Right renal pelvis (tissue), 4 donors: Measurements from ENCODE around the gene CUBN. TPM values are rescaled to one million over a fixed set of nuclear protein-coding genes. Genes with fewer than 3 reads are reported as not detected.

Experiments
- DNase-seq, 4 donors: peaks; one replicate each; pipeline ENCODE4 v3.0.0-alpha.2; 2013; ENCODE audit warnings: low read depth in 4 of 4, low spot score in 3 of 4, missing footprints in 1 of 4
- polyA plus RNA-seq, 4 donors: library from polyadenylated mRNA; unstranded; fragments of 120-200 nt; gene quantifications; one replicate each; pipeline ENCODE4 v1.2.1, GENCODE V29; 2013; ENCODE audit not compliant: insufficient read length in 4 of 4

Gene CUBN
- polyA plus RNA-seq, 4 donors = 165 to 260 (median 180) TPM

- no peak for DNase-seq
Measured at GRCh38 chr10:16934461-16934860, 195.2 kb downstream of the CUBN start.

DNA sequence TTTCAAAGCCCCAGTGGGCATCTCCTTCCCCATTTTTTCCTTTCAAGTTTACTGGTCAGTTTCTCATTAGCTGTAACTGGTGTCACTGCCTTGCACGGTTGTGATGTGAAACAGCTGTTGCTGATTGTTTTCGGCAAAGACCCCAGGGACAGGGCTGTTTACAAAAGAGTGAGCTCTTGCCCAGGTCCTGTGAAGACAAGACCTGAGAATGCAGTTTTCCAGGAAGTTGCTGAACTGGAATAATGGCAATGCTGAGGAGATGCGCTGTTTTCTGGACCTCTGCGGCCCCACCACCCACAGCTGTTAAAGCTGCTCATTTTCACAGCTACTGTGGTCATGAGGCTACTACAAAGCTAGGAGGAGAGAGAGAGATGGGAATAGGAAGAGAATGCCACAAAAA lies 195.8 kb downstream of the CUBN start:
- DNase-seq = no peak

DNA sequence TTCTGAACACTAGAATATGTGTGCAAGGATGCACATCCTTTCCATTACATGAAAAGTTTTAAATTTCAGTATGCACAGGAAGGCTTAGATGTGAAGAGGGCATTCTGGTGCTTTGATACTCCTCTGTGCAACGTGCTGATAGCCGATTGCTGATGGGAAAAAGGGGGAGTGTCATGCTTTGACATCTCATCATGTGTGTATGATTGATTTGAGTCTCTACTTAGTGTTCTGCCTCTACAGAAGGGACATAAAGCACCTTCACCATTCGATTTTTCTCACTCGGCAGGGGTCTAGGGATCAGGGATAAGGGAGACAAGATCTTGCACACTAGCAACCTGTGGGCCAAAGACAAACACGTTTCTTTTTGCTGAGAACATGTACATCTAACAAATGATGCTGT lies 197.7 kb downstream of the CUBN start:
- DNase-seq = no peak

- no peak for DNase-seq
Measured at GRCh38 chr10:16930540-16930939, 199.1 kb downstream of the CUBN start.

DNA sequence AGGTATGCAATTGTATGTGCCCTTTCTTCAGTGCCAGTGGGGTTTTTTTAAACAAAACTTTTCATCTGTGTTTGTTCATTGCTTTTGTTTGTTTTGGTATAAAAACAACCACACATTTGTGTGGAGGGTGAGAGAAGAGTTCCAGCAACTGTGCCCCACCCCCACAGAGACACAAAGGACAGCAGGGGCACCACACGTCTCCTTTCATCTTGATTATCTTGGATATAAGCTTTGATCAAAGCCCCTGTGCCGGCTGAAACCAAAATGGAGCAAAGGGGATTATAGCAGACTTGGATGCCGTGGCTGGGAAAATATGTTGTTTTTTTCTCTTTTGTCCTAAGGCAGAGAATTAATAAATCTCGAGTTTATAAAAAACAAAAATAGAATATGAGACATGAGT lies 200.5 kb downstream of the CUBN start:
- no peak for DNase-seq

DNA sequence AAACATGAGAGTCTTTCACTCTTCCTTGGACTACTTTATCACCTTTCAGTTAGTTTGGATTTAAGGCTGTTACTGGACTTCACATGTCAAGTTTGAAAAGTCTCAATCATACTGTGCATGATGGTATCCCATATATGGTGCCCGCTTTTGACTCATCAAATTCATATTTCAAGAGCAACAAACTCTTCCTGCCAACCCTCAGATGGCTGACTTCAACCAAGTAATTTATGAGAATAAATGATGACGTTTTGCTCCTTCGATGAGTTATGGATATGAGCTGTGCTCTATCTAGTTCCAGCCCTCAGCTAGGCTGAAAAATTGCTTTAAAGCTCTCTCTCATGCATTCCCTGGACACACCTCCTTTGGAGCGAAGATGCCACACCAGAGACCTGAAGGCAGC lies 202.1 kb downstream of the CUBN start:
- DNase-seq = no peak

GRCh38 chr10:16923726-16924125 lies 205.9 kb downstream of the CUBN start:
- DNase-seq = no peak

- DNase-seq = no peak
Measured at GRCh38 chr10:16923309-16923708, 206.3 kb downstream of the CUBN start.

GRCh38 chr10:16919121-16919982 lies 210.3 kb downstream of the CUBN start:
- no peak for DNase-seq

- DNase-seq = no peak
Measured at GRCh38 chr10:16916496-16916895, 213.1 kb downstream of the CUBN start.

DNA sequence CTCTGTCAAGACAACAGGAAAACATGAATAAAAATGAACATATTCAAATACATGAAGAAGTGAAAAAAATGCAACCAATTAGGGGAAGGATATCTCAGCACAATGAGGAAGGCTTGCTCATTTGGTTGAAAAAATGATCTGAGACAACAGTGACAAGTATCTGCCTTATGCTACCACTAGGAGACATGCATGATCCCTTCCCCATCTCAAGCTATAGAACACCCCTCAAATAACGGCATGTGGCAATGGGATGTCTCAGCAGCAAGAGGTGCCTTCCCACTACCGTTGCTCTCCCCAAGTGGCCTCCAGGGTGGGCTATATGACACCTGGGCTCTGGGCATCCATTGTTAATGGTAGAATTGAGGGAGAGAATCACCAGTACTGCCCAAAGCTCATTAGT lies 214.3 kb downstream of the CUBN start:
- DNase-seq = no peak

- no peak for DNase-seq
Measured at GRCh38 chr10:16913266-16913665, 216.3 kb downstream of the CUBN start.

- DNase-seq = no peak
Measured at GRCh38 chr10:16910793-16911164, 218.8 kb downstream of the CUBN start.

GRCh38 chr10:16909961-16910792 lies 219.4 kb downstream of the CUBN start:
- no peak for DNase-seq

DNA sequence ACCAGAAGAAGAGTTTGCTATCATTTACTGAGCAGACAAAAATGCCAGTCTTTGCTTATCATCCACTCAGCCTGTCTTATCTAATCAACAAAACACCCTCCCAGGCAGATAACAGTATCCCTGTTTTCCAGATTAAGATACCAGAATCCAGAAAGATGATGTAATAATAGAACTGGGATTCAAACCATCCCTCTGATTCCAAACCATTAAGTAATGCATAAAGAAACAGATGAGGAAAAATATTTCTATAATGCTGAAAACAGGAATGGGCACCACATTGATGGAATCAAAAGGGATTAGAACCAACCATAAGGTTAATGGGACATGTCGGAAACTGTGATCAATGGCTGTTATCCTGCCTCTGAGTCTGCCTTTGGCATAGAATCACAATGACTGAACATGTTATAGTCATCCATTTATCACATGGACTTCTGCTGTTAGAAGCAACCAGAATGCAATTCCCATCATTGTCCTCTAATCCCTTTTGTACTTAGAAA lies 220.3 kb downstream of the CUBN start:
- DNase-seq = no peak

- no peak for DNase-seq
Measured at GRCh38 chr10:16907687-16908086, 221.9 kb downstream of the CUBN start.

- DNase-seq = no peak
Measured at GRCh38 chr10:16905320-16905719, 224.3 kb downstream of the CUBN start.

DNA sequence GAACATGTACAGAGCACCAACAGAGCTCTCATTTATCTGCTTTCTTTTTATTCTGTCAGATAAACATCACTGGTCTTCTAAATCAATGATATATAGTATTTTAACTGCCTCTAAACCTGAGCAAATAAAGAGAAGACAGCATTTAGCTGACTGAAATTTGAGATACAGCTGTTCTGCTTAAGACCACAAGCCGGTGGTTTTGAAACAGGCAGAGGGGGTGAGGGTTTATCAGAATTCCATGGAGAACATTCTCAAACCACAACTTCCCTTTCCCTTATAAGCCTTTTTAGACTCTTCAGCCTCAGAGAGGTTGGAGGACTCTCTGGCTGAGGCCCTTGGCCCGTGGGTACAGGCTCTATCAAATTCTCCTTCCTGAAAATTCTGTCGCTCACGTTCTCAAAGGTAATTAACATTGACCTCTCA lies 225.0 kb downstream of the CUBN start:
- DNase-seq = no peak

GRCh38 chr10:16904049-16904448 lies 225.6 kb downstream of the CUBN start:
- DNase-seq = no peak

- DNase-seq = no peak
Measured at GRCh38 chr10:16902606-16903005, 227.0 kb downstream of the CUBN start.

- no peak for DNase-seq
Measured at GRCh38 chr10:16901106-16901505, 228.5 kb downstream of the CUBN start.

- DNase-seq = no peak
Measured at GRCh38 chr10:16896993-16897392, 232.6 kb downstream of the CUBN start.
